ENCODE results near the gene ARL14EP. TPM values are rescaled to one million over a fixed set of nuclear protein-coding genes. Genes with fewer than 3 reads are reported as not detected.

The ARL14EP gene
- total and polyA plus RNA-seq, 2 of the 8 experiments (the other 6 are each of a cell fraction or from before 2014, with no cell fraction given): 14.3 to 29.6 TPM

DNA sequence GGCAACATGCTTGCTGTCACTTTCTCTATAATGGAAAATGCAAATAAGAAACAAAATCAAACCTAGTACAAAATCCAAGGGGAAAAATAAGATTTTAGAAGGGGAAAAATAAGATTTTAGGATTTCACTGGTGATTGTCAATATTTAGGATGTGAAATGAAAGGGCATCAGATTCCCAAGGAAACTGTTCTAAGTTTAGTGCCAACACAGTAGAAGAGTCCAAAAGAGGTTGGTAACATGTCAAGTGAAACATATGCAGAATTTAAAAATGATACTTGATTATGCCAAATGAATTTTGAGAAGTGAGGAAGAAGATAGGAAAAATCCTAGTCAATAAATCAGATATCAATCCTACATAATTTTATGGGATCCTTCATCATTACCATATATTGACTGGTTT lies 45.7 kb upstream of the ARL14EP start:
- Histone ChIP-seq H3K36me3 (ENCODE audit: control insufficient read depth in 2 of 4, insufficient read depth in 4 of 4, low read length in 3 of 4) (no peaks in the 10 kb centered on the region), H4K5ac (ENCODE audit: insufficient read length, low read depth, low read length) (no peak overlapping the region), H3K4ac (replicated peaks; ENCODE audit: insufficient read length, low read depth, low read length) (no peak overlapping the region), H2BK20ac (ENCODE audit: low read length) (no peak overlapping the region), H3K9ac (replicated peaks in 1 of 4; ENCODE audit: extremely low read depth in 1 of 4, low read depth in 3 of 4, low read length in 3 of 4) (no peak overlapping the region), H3K23ac (ENCODE audit: insufficient read length) (no peak overlapping the region), H3K18ac (ENCODE audit: extremely low read depth, low read length) (no peak overlapping the region), H3K56ac (replicated peaks; ENCODE audit: insufficient read length, low read depth, low read length) (no peak overlapping the region), H4K8ac (ENCODE audit: extremely low read depth, insufficient read depth, low read length) (no peak overlapping the region), H3K4me1 (replicated peaks in 1 of 4; ENCODE audit: control insufficient read depth in 3 of 4, insufficient read depth in 4 of 4, low read length in 3 of 4) (no peaks in the 10 kb centered on the region; a peak in 1 of 7 replicates), H2AFZ (ENCODE audit: low read length) (no peak overlapping the region), H3K79me1 (ENCODE audit: low read depth, low read length) (no peaks in the 10 kb centered on the region), H2AK5ac (ENCODE audit: low read depth, low read length) (no peak overlapping the region), H3K79me2 (ENCODE audit: control insufficient read depth in 1 of 2, insufficient read depth in 2 of 2, low read length in 2 of 2) (no peaks in the 10 kb centered on the region), H3K4me2 (ENCODE audit: insufficient read depth in 1 of 2, low read depth in 2 of 2, low read length in 2 of 2) (no peak overlapping the region), H4K91ac (replicated peaks; ENCODE audit: insufficient read length, low read length) (no peak overlapping the region), H3K27me3 (replicated peaks in 1 of 4; ENCODE audit: control insufficient read depth in 3 of 4, extremely low read depth in 1 of 4, insufficient read depth in 3 of 4, low read length in 3 of 4) (no peaks in the 10 kb centered on the region), H2BK120ac (replicated peaks; ENCODE audit: low read depth, low read length) (no peak overlapping the region), H4K20me1 (replicated peaks in 1 of 2; ENCODE audit: control insufficient read depth in 1 of 2, insufficient read depth in 2 of 2, low read length in 2 of 2) (no peaks in the 10 kb centered on the region), H2BK15ac (ENCODE audit: low read length) (no peak overlapping the region), H2BK5ac (ENCODE audit: low read depth, low read length) (no peak overlapping the region), H3K23me2 (ENCODE audit: low read depth, low read length) (no peaks in the 10 kb centered on the region; the same call in 1 of the 2 replicates), H3K9me3 (ENCODE audit: insufficient read depth in 2 of 2, low read depth in 1 of 2, low read length in 1 of 2) (no peaks in the 10 kb centered on the region), H3K27ac (ENCODE audit: low read depth, low read length) (no peak overlapping the region), H3K4me3 (ENCODE audit: extremely low read depth in 1 of 4, insufficient read depth in 2 of 4, low read depth in 3 of 4, low read length in 4 of 4) (no peak overlapping the region), H2BK12ac (ENCODE audit: low read depth, low read length) (no peak overlapping the region), H3K14ac (ENCODE audit: insufficient read length) (no peak overlapping the region)
- TF ChIP-seq MAFK (IDR thresholded peaks at IDR 0.05; ENCODE audit: low read depth, low read length) (no peak), SUZ12 (IDR thresholded peaks at IDR 0.05; ENCODE audit: low read length) (no peak), SIX5 (IDR thresholded peaks at IDR 0.05; ENCODE audit: low read depth, low read length) (no peak), CREB1 (IDR thresholded peaks at IDR 0.05) (no peak), KDM1A (IDR thresholded peaks at IDR 0.05; ENCODE audit: borderline replicate concordance, low read length) (no peak)
- DNase-seq (ENCODE audit: low read depth in 1 of 2, low spot score in 2 of 2) (no peak), FAIRE-seq (no peak)
- ChIA-PET POLR2A (ENCODE audit: partially characterized antibody) (no interaction called here), CTCF (ENCODE audit: partially characterized antibody) (no interaction called here)

Measured in H1 (cell line).